ENCODE results near the gene LRRTM3. TPM values are rescaled to one million over a fixed set of nuclear protein-coding genes. Genes with fewer than 3 reads are reported as not detected.

The LRRTM3 gene
- total and polyA plus RNA-seq, 5 donors, result 0.02 TPM; not detected in 4

DNA sequence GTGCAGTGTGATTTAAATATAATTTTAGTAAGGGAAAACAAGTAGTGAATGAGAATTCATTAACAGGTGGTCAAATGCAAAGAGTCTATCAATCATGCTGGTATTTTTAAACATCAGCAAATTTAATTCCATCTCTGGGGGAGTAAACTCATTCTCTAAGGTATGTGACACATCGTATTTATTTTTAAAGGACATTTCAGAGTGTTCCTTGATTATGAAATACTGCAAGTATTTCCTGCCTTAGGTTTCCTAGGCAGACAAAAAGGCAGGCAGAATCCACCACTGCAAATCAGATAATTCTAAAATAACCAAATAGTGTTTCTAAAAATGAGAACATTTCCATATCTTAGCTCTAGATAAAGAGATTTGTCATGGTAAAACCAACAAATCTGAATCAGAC is 193.8 kb downstream of the LRRTM3 start:
- DNase-seq (no peak), ATAC-seq (no peak)
- intact Hi-C loops (cut with DNase I), result no loop called here
- Histone ChIP-seq H3K9me3 (ENCODE audit: control insufficient read depth, low read length) (no peaks in the 10 kb centered on the region), H3K27me3 (ENCODE audit: control insufficient read depth, insufficient read depth) (no peaks in the 10 kb centered on the region), H3K4me3 (ENCODE audit: low read length) (no peak overlapping the region), H3K27ac (ENCODE audit: low read length) (no peak overlapping the region), H3K4me1 (ENCODE audit: control insufficient read depth, insufficient read depth, low read length) (no peaks in the 10 kb centered on the region)
- 21% methylated on average over 1 of the region's 1 CpG for WGBS

DNA sequence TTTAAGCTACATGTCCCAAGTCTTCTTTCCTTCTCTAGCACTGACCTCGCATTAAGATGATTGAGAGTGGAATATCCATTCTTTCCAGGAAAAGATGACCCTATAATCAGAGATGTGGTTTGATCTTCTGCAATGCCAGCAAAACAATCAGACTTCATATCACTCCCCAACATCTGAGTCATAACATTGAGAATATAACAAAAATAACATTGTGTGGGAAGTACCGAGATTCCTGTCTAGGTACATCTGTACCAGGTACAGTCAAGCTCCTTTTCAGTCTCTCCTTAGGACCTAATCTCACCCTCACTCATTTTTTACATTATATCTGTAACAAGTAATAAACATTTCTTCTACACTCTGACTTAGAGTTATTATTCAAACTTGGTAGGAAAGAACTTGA is 201.6 kb downstream of the LRRTM3 start:
- intact Hi-C loops (cut with DNase I), result no loop called here
- WGBS, result 78% methylated on average over 2 of the region's 2 CpGs

DNA sequence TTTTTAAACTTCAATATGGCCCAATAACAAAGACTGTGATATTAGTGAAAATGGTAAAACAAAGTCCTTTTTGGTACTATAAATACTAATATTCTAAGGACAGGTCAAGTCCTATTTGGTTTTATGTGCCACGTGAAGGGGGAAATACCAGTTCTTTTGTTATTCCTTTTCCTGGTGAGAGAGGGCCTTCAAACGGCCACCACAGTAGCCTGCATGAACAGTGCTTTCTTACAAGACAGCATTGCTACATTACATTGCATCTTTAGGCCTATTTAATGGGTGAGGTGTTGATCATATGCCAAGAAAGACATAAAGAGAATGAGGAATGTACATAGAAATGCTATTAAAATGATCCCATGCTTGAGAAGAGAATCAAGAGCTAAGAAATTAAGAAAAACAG is 214.8 kb downstream of the LRRTM3 start:
- H3K4me1 ChIP-seq (ENCODE audit: control insufficient read depth, insufficient read depth, low read length), result peaks cover 3% of the 10 kb centered on the region
- 30% methylated on average over 2 of the region's 2 CpGs for WGBS
- H3K9me3 ChIP-seq (ENCODE audit: control insufficient read depth, low read length), result no peaks in the 10 kb centered on the region
- no peaks in the 10 kb centered on the region for H3K27me3 ChIP-seq (ENCODE audit: control insufficient read depth, insufficient read depth)
- H3K4me3 ChIP-seq (ENCODE audit: low read length), result no peak overlapping the region
- ATAC-seq (no peak), DNase-seq (no peak)
- H3K27ac ChIP-seq (ENCODE audit: low read length), result no peak overlapping the region
- intact Hi-C loops (cut with DNase I), result no loop called here

More for the DNA sequence above, 201.6 kb downstream of the LRRTM3 start:
- H3K9me3 ChIP-seq (ENCODE audit: control insufficient read depth, low read length), result no peaks in the 10 kb centered on the region
- ATAC-seq (no peak), DNase-seq (no peak)
- no peaks in the 10 kb centered on the region for H3K4me1 ChIP-seq (ENCODE audit: control insufficient read depth, insufficient read depth, low read length)
- H3K27ac ChIP-seq (ENCODE audit: low read length), result no peak overlapping the region
- no peaks in the 10 kb centered on the region for H3K27me3 ChIP-seq (ENCODE audit: control insufficient read depth, insufficient read depth)
- H3K4me3 ChIP-seq (ENCODE audit: low read length), result no peak overlapping the region

DNA sequence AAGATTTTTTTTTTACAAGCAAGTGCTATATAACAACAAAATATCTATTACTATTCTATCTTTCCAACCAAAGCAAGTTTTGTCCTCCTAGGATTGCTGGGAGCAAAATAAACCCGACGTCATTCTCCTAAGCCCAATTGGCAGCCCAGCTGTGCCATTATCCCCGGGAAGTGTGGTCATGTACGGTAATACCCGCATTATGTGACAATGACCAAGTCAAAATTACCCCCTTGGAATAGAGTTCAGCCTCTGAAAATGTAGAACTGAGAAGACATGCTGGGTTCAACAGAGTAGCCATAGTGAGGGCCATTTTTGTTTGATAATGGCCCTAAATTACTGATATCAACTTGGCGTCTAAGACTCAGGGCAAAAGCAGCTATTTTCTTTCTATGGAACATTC is 215.5 kb downstream of the LRRTM3 start:
- Histone ChIP-seq H3K27ac (ENCODE audit: low read length) (no peak overlapping the region), H3K27me3 (ENCODE audit: control insufficient read depth, insufficient read depth) (no peaks in the 10 kb centered on the region), H3K4me3 (ENCODE audit: low read length) (no peak overlapping the region), H3K4me1 (ENCODE audit: control insufficient read depth, insufficient read depth, low read length) (peaks cover 3% of the 10 kb centered on the region), H3K9me3 (ENCODE audit: control insufficient read depth, low read length) (no peaks in the 10 kb centered on the region)
- DNase-seq (no peak), ATAC-seq (no peak)
- intact Hi-C loops (cut with DNase I), result no loop called here
- 72% methylated on average over 6 of the region's 6 CpGs for WGBS

DNA sequence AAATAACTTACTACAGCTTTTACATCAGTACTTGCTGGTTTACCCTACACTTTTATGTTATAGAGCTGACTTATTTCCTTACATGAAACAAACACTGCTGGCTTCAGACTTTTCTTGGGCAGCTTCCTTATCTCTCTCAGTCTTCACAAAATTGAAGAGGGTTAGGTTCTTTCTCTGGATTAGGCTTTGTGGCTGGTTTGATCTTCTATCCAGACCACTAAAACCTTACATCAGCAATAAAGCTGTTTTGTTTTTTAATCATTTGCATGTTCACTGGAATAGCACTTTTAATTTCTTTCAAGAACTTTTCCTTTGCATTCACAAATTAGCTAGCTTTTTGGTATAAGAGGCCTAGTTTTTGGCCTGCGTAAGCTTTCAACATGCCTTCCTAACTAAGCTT is 218.7 kb downstream of the LRRTM3 start:
- WGBS, result 97% methylated on average over 1 of the region's 1 CpG
- peaks cover 3% of the 10 kb centered on the region for H3K4me1 ChIP-seq (ENCODE audit: control insufficient read depth, insufficient read depth, low read length)
- H3K27ac ChIP-seq (ENCODE audit: low read length), result no peak overlapping the region
- no peaks in the 10 kb centered on the region for H3K27me3 ChIP-seq (ENCODE audit: control insufficient read depth, insufficient read depth)
- H3K9me3 ChIP-seq (ENCODE audit: control insufficient read depth, low read length), result no peaks in the 10 kb centered on the region
- H3K4me3 ChIP-seq (ENCODE audit: low read length), result no peak overlapping the region
- intact Hi-C loops (cut with DNase I), result no loop called here
- ATAC-seq (no peak), DNase-seq (no peak)
